NCI-H82 treated with DMSO at 0.1 percent for 48 hours (cell line): Measurements from ENCODE around the gene GLCCI1.
"Not testable (repeated sequence)": the region's sequence is repeated elsewhere in the genome, so short reads cannot be mapped to it uniquely, and the experiment has no call there.

Experiments
- DNase-seq: peaks from one replicate; lab custom pipeline; 2025; ENCODE audit not compliant: unreplicated experiment; lab: John Stamatoyannopoulos, UW

The GLCCI1 gene

DNA sequence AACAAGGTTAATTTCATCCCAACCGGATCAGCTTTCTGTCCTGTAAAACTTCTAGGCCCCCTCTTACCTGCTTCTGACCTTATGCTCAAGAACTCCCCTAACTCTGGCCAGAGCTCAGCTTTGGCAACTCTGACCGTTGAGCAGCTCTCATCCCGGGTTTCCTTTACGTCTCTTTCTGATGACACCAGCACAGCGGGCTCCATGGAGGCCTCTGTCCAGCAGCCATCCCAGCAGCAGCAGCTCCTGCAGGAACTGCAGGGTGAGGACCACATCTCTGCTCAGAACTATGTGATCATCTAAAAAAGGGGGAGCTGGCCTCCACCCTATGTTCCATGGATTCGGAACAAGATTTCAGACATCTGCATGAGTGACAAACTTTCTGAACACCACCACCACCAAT is 117.6 kb downstream of the GLCCI1 start:
- no peak for DNase-seq

DNA sequence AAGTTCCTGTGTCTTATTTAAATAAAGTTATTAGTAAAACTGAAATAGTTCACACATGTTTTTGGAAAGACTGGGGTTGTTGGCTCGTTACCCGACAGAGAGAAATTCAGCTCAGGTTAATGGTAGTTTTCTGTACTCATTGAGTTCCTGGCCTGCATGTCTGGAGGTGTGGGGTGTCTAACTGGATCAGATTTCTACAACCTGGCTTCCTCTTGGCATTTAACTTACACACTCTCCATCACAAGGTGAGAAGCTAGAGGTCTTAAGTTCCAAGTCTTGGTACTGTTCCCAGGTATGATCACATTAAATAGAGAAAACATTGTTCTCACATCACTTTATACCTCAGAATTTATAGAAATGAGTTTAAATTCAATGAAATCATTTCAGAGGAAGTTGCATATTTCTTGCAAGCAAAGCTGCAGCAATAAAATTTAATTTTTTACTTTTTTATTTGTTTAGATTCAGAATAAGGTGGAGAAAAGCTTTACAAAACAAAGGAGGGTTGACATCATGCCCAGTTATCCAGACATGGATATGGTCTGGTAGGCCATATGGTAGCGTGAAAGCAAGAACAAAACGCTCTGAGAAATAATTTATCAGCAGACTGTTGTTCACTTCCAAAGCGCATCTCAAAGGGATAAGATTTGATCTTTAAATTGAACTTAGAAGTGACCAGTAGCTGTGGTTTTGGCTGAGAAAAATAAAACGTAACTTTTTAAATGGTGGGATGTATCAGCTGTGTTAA is 120.6 kb downstream of the GLCCI1 start:
- no peak for DNase-seq

DNA sequence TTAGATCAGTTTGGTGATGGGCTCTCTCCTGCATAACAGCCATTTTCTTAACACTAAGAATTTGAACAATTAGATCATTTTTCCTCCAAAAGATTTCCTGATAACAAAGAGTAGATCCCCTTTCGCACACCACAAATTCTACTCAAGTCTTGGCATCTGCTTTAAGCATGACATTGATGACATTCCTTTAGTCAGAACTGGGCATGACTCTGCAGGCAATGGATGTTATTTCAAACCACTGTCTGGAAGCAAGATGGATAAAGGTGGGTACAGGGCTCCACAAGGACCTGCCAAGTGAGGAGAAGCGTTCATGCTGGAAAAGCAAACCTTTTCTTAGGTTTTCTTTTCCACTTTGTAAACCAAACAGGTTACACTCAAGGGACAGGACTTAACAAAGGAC is 123.5 kb downstream of the GLCCI1 start:
- no peak for DNase-seq

- no peak for DNase-seq
Observed at GRCh38 chr7:8094164-8095140, 125.9 kb downstream of the GLCCI1 start.

GRCh38 chr7:8101292-8101691 is 132.7 kb downstream of the GLCCI1 start:
- DNase-seq: not testable (repeated sequence)

DNA sequence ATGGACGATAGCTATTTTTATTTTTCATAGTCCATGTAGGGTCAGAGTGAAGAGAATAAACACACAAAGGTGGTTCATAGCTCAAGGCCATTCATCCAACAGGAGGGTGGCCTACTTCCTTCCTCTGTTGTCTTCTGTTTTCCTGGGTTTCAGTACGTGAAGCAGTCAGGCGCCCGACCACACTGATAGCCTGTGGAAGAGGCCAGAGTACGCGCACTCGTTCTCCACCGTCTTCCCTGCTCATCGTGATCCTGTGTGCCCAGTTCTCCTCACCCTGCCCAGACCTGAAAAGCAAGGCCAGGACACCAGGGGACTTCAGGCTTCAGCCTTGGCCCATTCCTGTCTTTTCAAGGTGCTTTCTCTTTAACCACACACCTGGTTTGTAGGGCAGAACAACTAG is 134.7 kb downstream of the GLCCI1 start:
- no peak for DNase-seq

- DNase-seq: no peak
Observed at GRCh38 chr7:8105449-8106095, 137.0 kb downstream of the GLCCI1 start.

DNA sequence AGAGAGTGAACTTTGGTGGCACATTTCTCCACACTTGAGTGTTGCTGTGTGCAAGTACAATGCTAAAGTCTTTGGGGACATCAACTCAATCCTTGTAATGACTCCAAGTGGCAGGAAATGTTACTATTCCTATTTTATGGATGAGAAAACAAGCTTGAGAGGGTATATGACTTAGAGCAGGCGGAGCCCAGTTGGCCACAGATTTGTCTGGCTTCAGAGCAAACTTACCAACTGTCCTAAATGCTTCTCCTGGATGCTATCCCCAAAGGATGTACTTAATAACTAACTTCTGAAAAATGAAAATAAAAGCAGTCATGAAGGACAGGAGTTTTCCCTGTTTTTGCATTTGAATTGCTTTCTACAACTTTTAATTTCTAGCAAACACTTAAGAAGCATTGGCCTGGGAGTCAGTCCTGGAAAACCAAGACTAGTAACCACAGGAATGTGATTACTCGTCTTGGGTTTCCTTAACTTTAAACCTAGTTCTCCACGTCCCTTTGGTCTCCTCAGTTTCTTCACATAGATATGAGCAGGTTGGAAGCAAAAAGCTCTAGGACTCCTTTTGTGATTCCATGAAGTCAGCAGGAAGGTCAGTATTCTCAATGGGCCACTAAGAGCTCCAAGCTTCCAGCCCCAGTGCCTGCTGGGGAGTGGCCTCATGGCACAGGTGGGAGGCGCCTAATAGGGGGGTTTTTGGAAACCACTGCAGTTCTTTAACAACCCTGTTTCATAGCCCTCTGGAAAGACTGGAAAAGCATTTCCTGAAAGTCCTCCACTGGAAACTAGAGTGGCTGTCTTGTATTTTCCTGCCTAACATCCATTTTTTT is 140.8 kb downstream of the GLCCI1 start:
- DNase-seq: no peak

DNA sequence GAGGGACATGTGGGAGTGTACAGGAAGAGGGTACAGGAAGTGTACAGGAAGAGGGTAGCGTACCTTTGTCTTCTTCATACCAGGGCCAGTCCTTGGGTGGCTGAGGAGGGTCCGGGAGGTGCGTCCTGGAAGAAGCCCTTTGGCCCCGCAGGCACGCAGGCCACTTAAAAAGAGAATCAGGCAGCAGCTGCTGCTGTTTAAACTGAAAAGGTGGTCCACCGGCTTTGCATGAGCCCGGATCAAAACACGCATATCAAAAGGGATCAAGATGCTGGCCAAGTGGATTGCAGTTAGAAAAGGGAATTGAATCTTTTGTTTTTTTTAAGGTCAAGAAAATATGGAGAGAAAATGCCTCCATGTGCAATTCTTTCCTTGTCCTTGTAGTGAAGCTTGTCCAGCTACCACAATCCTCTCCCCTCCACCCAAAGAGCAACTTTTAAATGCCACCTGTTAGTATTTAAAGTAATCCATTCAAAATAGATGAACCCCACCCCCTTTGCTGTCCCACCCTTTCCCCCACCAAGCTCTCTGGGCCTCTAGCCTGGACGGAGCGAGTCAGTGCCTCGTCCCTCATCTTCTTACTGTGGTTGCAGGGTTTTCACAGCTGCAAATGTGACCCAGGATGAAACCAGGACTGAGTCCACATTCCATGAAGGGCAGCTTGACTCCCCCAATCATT is 142.8 kb downstream of the GLCCI1 start:
- DNase-seq: no peak

DNA sequence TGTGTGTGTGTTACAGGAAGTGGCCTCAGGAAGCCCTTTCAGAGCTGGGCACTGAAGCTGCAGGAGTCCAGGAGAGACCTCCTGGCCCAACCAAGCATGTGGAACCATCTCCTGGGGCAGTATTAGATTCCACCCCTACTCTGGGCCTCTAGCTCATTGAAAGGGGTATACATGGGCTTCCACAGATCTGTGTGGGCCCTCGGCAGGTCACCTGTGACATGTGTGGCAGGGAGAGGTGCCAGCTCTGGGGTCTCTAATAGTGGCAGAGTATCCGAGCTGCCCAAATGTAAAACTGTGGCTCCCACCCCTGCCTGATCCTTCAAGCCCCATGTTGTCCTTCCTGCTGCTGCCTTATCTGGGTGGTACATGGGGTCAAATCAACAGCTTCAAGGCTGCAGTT is 144.1 kb downstream of the GLCCI1 start:
- DNase-seq: no peak

DNA sequence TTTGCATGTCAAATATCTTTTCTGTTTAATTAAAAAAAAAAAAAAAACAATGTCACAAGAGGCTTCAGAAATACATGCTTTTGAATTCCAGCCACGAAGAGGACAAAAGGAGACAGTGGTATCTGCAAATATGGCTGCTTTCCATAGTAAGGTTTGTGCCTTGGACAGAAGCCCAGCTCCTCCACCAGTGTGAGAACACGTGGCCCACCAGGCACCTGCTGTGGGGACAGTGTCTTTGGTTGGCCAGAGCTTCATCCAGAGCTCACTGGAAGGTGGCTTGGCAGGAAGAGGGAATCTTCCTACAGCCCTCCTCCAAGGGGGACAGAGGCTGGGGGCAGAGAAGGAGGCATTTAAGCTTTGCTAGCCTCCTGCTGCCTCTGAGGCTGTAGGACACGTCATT is 144.6 kb downstream of the GLCCI1 start:
- DNase-seq: no peak

DNA sequence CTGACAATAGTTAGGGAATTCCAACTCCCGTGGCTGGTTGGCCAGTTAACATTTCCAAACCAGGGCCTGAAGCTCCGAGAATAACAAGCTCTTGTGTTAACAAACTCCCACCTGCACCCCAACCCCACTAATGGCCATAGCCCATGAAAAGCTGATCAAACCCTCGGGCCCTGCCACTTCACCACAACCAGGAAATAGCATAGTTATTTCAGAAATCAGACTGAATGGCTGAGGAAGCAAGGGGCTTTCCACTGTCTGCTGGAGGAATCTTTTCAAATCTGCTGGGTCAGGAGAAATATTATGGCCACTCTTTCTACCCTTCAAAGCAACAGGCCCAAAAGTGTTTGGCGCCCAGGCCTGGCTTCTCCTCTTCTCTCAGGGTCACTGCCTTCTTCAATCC is 145.6 kb downstream of the GLCCI1 start:
- DNase-seq: no peak

- no peak for DNase-seq
Observed at GRCh38 chr7:8115547-8116402, 147.2 kb downstream of the GLCCI1 start.

- no peak for DNase-seq
Observed at GRCh38 chr7:8117195-8117594, 148.6 kb downstream of the GLCCI1 start.

DNA sequence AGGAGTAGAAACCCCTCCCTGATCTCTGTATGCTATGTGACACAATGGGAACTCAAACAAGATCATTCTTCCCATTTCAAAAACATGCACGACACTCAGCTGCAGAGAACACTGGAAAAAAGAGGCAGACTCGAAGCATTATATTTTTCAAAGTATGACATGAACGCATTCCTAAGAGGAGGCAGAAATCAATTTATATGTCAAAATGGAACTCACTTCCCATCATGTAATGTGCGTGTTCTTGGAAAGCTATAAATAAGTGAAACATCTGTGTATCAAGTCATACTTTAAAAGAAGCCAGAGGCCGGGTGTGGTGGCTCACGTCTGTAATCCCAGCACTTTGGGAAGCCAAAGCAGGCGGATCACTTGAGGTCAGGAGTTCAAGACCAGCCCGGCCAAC is 150.7 kb downstream of the GLCCI1 start:
- no peak for DNase-seq

DNA sequence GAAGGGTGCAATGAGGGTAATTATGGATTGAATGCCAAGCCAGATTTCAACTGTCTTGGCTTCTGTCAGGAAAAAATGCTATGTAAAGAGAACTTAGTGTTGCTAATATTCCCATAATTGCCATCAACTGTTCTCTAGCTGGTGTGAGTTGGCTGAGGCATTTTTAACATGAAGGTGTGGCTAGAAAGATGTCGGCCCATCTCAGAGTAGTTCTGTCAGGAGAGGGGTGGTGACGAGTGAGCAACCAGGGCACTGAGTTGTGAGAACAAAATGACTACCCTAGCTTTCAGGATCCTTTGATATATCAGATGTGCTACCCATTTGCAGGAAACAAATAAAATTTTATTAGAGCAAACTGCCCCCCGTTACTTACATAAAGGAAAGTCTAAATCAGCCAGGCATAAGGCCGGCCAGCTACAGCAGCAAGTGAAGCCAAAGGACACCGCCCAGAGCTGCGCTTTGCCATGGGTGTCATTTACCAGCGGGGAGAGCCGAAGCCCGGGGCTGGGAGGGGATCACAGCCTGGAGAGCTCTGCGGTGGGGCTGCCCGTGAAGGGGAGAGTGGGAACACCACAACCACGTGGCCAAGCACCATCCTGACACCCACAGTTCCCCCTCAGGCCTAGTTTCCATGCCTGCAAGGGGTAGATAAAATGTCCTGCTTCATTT is 151.9 kb downstream of the GLCCI1 start:
- no peak for DNase-seq

- no peak for DNase-seq
Observed at GRCh38 chr7:8121243-8121642, 152.6 kb downstream of the GLCCI1 start.

GRCh38 chr7:8125680-8126444 is 157.3 kb downstream of the GLCCI1 start:
- DNase-seq: no peak
